GM18505 (cell line): ENCODE data around the gene GTF3C1.

Source experiments
- ATAC-seq: cut with Tn5 transposase; IDR thresholded peaks from one replicate; pipeline ENCODE4 v1.9.1; 2021; ENCODE audit not compliant: unreplicated experiment
- POLR2A ChIP-seq: IDR thresholded peaks from 4 replicates; pipeline ENCODE4 v1.6.1; 2011; ENCODE audit warnings: borderline replicate concordance; ENCODE audit not compliant: insufficient read depth, insufficient read length; ENCODE audit errors: extremely low read depth

GTF3C1 gene

DNA sequence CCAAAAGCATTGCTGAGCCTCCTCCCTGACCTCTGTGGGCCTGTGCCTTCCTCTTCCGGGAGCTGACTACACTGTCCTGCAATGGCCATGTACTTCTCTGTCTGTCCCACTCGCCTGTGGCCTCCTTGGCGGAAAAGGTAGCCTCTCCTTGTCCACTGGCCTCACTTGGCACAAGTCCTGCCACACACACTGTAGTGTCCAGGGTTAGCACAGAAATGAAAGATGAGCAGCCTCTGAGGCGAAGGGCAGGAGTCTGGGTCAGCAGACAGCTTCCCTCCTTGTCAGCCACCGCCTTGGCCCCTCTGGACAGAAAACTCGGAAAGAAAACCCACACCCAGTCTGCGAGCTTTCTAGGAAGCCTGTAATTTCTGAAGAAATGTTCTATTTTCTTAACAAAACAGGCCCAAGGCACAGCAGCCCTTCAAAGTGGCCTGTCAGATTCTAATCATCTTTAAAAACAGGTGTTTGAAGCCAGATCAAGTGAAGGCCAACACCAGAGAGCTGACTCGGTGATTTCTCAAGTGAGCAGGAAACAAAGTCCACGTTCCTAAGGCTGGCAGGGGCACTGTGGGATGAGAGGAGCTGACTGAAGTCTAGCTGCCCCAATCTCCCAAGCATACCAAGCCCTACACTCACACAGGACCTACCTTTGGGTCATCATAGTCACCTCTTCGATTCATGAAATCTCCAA lies 67.2 kb downstream of the GTF3C1 start:
- TF ChIP-seq POLR2A: no peak
- ATAC-seq: no peak

DNA sequence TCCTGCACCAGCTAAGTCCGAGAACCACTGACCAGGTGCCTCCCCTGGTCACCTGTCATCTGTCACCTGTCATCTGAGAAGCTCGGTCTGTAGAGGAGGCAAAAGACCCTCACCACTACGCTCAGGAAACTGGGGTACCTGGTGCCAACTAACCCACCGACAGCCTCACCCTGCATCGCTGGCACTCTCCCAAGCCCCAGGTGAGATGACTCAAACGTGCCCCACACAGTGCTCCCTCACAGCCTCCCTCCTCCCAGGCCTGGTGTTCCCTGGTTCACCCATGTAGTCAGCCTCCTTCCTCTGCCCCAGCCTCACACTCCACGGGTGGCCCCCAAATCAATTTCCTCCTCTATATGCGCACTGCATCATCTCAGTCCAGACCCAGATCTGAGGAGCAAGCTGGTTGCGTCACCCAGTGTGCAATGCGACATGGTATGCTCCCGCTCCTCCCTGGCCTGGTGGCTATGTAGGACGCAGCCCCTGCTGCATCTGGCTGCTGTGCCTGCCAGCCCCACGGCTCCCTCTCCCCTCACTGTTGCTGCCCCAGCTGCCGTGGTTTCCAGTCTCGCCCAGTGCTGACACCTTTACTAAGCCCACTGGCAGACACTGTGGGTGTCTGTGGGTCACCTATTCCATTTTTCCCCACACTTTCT lies 68.3 kb downstream of the GTF3C1 start:
- ATAC-seq: no peak
- TF ChIP-seq POLR2A: no peak

DNA sequence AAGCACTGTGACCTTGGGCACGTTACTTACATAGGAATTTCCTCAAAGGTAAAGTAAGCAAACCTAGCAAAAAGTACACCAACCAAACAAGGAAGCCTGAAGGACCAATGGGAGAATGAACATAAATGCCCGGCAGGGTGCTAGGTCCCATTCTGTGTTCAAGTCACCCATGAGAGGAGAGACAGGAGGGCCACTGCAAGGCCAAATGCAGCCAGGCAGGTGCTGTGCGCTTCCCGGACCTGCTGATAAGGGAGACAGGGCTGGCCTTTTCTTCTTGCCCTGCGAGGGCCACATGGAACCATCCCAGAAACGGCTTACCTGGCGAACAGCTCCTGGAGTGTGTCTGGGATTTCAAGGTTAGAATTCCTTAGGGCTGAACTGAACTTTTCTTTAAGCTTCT lies 69.0 kb downstream of the GTF3C1 start:
- no peak for TF ChIP-seq POLR2A
- no peak for ATAC-seq

DNA sequence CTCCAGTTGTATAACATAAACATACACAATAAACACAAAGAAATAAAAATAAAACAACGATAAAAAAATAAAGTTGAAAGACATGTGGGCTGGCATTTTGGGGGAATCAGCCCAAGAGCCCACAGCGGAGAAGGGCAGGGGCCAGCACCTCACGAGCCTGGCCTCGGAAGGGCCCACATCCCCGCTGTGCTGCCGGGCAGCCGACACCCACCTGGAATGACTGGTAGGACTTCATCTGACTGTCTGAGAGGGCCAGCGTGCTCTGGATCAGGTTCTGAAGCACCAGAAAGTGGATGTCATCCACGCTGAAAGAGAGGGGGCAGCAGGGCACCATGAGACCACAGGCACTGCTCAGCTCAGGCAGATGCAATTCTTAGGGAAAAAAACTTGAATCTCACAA lies 73.5 kb downstream of the GTF3C1 start:
- TF ChIP-seq POLR2A: no peak
- no peak for ATAC-seq

DNA sequence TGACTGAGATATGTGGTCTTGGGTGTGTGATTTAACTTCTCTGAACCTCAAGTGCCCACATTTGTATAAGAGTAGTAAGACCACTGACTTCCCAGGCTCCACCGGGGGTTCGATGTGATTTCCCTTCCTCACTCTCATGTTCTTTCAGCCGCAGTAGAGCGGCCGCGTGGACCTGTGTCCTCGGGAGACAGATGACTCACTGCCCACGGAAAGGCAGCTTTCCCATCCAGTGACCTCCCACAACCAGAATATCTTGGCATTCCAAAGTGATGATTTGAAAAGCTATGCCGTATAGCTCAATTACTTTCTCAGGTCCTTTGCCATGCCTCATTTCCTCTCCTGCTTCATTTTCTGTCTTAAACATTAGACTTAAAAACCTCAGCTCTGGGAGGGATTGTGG lies 74.2 kb downstream of the GTF3C1 start:
- no peak for ATAC-seq
- no peak for TF ChIP-seq POLR2A

DNA sequence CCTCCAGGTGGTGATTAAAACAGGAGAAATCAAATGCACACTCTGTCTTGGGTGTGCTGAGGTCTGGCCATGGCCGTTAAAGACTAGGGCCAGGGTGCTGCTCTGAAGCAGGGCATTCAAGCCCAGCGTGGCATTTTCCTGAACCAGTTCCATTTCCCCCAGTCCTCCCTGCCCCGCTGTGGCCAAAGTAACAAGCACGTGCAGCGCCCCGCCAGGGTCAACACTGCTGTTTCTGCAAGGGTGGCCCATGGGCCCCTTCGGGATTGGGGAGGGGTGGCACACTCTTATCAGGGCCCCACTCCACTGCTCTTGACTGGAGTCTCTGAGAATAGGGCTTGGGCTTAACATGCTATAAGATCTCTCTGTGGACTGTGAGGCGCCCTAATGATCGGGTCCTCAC lies 74.8 kb downstream of the GTF3C1 start:
- no peak for TF ChIP-seq POLR2A
- no peak for ATAC-seq

DNA sequence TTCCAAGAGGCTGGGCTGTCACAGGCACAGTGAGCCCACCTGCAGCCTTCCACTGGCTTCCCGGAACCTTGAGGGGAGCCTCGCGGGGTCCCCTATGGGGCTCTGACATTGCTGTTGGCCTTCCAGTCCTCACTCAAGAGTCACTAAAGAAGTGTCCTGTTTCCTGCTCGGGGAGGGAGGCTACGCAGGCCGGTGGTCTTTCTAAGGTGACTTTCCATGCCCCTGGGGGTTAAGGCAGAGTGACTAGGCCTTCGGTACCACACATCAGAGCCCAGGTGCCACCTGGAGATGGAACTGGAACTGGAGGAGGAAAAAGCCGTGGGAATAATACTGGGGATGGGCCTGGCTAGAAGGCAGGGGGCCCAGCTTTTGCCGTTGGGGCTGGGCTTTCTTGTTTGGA lies 75.7 kb downstream of the GTF3C1 start:
- ATAC-seq: no peak
- TF ChIP-seq POLR2A: no peak

DNA sequence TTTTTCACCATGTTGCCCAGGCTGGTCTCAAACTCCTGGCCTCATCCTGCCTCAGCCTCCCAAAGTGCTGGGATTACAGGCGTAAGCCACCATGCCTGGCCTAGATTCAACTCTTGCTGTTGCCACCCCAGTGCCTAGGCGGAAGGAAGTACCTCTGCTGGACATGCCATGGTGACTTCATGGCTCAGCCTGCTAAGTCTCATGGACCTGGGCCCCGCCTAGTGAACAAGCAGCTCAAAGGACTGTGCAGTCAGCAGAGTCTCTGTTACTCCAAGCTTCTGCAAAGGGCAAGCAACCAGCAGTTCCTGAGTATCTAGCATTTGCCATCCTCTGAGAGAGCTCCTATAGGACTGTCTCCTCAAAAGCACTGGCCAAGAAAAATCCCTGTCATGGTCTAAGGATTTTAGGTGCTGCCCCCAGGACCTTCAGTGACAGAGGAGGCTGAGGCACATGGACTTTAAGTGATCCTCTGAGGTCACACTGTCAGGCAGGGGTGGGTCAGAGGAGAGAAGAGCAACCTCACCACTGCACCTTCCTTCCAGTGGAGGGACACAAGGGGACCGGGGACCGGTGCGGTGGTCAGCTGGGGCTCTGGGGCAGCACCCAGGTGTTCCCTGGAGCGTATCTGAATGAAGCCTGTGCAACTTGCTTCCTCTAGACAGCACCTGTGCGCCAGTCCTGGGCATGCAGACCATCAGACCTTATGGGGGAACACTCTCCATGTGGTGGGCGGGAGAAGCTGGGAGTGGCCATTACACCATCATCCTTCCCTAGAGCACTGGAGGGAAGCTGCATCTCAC lies 76.4 kb downstream of the GTF3C1 start:
- no peak for ATAC-seq
- TF ChIP-seq POLR2A: no peak

DNA sequence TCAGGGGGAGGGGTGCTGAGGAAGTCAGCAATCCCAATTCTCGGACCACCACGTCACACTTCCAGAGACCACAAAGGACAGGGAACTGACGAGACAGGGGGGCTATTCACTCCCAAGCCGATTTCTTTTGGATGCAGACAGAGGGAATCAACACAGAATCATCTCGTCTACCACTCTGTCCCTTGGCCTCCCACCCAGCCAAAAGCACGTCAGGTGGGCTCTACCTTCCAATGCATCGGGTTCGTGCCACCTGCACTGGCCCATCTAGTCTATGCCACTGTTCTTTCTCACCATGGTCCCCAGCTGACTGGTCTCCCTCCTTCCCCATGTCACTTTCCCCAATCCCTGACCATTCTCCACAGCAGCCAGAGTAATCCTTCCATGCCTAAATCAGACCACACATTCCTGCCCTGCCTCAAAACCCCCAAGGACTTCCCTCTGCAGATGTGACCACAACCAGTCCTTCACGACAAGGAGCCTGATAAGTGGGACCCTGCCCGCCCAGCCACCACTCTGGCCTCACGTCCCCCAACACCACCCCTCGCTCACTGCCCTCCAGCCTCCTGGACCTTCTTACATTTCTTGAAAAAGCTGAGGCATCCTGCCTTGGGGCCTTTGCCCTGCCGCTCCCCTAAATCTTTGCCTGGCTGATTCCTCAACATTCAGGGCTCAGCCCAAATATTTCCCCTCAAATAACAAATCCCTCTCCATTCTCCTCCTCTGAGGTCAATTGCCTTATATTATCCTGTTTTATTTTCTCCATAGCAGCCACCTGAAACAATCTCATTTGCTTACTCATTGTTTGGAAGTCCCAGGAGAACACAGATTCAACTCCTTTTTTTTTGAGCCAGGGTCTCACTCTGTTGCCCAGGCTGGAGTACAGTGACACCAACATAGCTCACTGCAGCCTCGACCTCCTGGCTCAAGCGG lies 77.4 kb downstream of the GTF3C1 start:
- no peak for ATAC-seq
- TF ChIP-seq POLR2A: no peak

DNA sequence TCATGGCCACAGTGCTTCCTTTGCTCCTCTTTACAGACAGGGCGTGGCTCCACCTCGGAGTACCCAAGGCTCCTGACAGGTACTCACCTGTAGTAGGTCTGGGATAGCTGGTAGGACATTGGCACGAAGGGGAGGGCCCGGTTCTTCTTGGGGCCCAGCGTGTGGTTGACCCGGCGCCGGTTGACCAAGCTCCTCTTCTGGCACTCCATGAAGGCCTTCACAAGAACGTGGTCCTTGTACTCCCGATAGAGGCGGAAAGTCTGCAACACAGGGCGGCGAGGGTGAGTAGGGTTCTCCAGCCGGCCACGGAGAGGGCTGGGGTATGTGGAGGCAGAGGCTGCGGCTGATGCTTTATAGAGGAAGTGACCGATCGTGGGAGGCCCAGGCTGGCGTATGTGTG lies 78.1 kb downstream of the GTF3C1 start:
- ATAC-seq: no peak
- no peak for TF ChIP-seq POLR2A

DNA sequence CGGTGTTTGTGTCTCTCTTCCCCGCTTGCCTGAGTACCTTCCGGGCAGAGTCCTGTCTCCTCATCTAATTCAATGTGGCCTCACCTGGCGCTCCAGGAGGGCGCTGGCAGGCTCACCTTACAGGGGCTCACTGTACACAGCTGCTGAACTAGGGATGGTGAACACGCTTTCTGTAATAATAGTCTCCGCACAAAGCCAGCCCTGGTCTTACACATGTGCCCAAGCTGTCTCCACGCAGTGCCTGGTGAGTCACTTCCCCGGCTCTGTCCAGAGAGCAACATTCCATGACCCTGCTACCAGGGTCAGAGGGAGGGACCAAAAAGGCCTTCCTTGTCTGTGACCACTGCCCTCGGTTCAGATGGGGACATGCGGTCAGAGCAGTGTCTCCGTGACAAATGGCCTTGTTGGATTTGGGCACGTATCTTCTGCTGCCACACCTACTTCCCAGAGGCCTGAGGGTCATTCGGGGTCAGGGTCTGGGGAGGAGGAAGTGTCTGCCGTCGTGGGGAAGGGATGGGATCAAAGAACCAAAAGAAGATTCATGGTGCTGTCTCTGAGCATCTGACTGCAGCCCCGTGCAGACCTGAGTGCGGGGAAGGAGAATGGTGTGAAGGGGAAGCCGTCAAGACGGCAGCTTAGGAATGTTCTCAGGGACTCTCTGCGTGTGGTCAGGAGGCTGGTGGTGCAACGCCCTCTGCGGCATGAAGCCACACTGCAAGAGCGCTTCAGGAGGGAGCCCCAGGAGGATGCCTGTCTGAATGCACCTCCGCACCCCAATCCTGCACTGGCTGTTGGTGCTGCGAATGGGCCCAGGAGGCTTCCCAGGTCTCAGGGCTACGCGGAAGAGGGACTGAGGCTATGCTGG lies 78.9 kb downstream of the GTF3C1 start:
- ATAC-seq: no peak
- TF ChIP-seq POLR2A: no peak

DNA sequence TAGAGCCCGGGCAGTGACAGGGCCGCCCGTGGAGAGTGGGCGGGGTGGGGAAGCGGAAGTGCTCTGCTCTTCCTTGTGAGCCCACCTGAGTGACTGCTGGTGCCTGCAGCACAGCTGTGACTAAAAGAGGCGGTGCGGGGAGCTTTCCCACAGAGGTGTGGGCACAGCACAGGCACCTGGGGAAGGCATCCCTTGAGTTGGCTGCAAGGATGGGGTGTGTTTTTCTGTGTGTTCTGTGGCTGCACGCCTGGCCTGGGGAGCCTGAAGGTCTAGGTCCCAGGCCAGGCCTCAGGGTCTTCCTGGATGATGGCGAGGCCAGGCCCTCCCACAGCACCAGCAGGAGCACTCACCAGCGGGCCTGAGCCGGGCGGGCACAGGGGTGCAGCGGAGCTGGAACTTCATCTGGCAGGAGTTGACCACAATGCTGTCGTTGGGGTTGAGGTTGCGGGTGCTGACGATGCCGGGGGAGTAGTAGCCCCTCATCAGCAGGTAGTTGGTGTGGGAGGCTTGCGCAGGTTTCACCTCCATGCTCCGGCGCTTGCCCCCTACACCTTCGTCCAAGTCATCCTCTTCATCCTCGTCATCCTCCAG lies 80.7 kb downstream of the GTF3C1 start:
- ATAC-seq: no peak

More for the DNA sequence above, 80.7 kb downstream of the GTF3C1 start:
- TF ChIP-seq POLR2A: no peak
